HK-2 (cell line): Measurements from ENCODE around the gene FBXO10.
"Not testable (repeated sequence)": the region's sequence is repeated elsewhere in the genome, so short reads cannot be mapped to it uniquely, and the experiment has no call there.

Experiments
- DNase-seq: peaks from one replicate; pipeline ENCODE4 v3.0.0-alpha.2; 2018; ENCODE audit not compliant: unreplicated experiment

Gene FBXO10

DNA sequence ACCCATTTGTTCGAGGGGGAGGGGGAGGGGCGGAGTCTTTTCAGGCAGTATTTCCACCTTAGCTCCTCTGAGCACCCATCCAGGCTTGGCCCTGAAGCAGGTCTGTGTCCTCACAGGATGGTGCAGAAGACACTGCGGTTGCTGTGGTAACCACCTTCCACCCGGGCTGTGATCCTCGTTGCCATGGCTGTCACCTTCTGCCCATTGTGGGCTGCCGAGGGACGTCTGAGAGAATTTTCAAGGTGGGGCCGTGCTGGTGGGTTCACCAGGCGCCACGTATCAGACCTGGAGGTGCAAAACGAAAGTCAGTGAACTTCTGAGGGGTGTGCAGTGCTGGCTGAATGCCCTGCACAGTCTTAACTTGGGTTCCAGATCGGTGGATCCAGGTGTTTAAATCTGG is 63.7 kb downstream of the FBXO10 start:
- DNase-seq, result no peak

DNA sequence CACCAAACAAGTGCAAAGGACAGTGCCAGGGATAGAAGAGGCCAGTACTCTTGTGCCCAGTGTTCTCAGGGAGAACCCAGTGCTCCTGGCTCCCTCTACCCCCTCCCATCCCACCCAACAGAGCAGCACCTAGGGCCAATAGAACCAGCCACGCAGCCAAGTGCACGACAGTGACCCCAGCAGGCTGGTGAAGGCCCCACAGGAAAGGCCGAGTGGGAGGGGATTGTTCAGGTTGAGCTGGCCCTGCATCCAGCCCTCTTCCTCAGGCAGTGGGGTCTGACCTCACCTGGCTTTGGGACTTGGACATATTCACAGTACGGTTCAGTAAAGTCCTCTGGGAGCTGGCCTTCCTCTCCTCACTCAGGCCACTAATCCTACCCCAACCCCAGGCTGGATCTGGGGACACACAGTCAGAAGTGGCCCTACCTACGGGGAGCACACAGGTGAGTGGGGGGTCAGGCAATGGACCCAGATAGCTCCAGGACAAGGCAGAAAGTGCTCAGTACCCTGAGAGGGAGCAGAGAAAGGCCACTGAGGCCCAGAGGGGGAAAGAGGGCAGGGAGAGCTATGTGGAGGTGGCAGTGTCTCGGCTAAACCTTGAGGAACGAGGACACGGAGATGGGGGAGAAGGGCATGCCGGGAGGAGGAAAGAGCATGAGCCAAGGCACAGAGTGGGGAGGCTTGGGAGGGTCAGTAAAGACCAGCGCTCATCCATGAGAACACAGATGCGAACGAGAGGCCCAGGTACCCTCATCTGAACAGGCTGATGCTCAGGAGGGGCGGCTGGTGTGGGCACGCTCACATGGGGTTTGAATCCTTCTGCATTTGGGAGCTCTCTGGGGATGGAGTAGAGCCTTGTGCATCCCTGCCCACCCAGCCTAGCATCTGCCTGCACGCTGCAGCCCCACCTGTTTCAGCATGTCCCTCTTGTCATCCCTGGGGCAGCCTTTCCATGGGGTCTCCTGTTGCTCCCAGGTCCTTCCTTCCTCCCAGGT is 64.9 kb downstream of the FBXO10 start:
- peak; percentile 18 for DNase-seq

GRCh38 chr9:37510053-37510452 is 66.1 kb downstream of the FBXO10 start:
- DNase-seq, result not testable (repeated sequence)

- DNase-seq, result no peak
Measured at GRCh38 chr9:37509536-37509935, 66.6 kb downstream of the FBXO10 start.

DNA sequence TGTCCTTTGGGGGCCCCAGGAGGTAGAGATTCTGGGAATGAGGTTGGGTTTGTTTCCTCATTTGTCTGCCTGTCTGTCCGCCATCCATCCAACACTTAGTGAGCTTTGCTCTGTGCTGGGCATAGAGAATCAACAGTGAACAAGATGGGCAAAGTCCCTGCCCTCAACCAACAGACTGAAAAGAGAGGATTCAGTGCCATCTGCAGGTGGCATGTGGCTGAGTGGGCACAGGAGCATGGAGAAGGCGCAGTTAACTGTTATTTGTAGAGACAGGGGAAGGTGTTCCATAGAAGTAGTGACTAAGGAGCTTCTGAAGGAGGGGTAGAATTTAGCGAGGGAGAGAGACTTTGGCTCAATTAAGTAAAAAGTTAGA is 67.4 kb downstream of the FBXO10 start:
- no peak for DNase-seq

DNA sequence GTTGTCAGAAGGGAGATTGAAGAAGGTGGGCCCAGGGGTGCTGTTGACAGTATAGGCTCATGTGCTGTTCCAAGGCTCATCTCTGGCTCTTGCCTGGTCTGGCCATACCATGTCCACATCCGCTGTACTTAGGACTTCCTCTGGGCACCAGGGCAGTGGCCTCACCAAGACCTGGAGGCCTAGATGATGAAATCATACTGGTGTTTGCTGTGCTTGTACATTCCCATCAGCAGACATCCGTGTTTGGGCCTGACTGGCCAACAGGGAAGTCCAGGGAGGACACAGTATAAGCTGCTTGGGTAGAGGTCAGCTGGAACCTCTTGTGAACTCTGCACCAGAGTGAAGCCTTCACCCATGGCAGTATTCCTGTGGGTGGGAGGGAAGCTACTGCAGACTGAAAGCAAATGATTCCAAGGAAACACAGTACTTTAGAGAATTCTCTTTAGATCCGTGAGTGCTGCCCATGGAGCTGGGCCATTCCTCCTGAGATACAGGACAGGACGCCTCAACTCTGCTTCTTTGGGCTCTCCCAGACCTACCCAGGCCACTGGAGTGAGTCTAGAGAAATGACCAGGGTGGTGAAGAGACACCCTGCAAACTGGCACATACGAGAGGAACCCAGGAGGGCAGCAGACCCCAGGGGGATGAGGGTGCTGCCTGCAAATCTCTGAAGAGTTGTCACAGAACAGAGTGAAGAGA is 67.9 kb downstream of the FBXO10 start:
- no peak for DNase-seq

- no peak for DNase-seq
Measured at GRCh38 chr9:37507566-37508134, 68.5 kb downstream of the FBXO10 start.

DNA sequence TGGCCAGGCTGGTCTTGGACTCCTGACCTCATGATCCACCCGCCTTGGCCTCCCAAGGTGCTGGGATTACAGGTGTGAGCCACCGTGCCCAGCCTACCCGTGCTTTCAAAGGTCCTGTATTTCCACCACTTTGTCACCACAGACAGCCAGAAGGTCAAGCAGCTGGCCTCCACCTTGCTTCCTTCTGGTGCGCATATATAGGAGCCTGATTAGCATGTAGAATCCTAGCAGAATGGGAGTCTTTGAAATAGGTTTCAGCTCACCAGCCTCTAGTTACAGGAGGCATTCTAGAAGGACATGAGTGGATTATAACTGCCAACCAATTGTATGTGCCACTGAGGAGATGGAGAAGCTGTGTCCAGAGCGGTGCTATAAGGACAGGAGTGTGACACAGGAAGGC is 71.6 kb downstream of the FBXO10 start:
- DNase-seq, result no peak

GRCh38 chr9:37503736-37504135 is 72.4 kb downstream of the FBXO10 start:
- no peak for DNase-seq

- DNase-seq, result no peak
Measured at GRCh38 chr9:37501957-37502596, 74.1 kb downstream of the FBXO10 start.

DNA sequence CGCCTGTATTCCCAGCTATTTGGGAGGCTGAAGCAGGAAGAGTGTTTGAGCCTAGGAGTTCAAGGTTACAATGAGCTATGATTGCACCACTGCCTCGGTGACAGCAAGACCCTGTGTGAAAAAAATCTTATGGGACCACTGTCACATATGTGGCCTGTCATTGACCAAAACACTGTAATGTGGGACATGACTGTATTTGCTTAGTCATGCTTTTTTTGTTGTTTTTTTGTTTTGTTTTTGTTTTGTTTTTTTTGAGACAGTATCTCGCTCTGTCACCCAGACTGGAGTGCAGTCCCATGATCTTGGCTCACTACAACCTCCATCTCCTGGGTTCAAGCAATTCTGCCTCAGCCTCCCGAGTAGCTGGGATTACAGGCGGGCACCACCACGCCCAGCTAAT is 76.9 kb downstream of the FBXO10 start:
- no peak for DNase-seq

- no peak for DNase-seq
Measured at GRCh38 chr9:37498457-37498856, 77.7 kb downstream of the FBXO10 start.

- no peak for DNase-seq
Measured at GRCh38 chr9:37497320-37497719, 78.9 kb downstream of the FBXO10 start.

DNA sequence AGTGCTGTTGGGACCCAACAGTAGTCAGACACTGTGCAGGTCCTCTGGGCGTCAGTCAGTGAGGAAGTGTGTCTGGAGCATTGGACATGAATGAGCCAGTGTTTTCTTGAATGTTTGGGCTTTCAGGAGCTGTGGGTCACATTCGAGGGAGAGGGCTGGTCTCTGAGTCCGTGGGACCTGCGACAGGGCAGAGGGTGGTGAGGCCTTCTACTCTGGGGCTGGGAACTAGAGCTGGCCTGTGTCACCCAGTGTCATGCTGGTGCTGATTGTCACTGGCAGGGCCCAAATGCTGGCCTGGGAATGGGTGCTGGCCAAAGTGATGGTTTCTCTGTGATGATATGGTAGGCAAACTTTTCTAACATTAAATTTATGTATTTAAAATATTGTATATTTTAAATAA is 80.2 kb downstream of the FBXO10 start:
- no peak for DNase-seq

DNA sequence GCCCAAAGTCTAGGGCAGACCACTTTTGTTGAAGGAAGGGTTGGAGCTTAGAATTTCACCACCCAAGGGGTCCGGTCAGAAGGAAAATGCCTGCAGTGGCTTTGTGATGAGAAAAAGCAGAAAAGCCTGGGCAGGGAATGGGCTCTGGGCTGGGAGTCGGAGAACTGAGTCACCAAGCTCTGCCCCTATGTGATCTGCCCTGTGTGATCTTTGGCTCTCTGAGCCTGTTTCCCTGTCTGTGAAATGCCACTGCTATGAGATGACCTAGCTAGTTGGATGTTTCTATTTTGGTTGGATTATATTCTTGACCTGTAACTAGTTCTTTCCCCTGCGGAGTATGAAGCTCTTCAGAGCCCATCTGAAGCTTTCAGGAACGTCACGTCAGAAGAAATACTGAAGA is 80.6 kb downstream of the FBXO10 start:
- DNase-seq, result no peak

- no peak for DNase-seq
Measured at GRCh38 chr9:37491939-37492338, 84.2 kb downstream of the FBXO10 start.

DNA sequence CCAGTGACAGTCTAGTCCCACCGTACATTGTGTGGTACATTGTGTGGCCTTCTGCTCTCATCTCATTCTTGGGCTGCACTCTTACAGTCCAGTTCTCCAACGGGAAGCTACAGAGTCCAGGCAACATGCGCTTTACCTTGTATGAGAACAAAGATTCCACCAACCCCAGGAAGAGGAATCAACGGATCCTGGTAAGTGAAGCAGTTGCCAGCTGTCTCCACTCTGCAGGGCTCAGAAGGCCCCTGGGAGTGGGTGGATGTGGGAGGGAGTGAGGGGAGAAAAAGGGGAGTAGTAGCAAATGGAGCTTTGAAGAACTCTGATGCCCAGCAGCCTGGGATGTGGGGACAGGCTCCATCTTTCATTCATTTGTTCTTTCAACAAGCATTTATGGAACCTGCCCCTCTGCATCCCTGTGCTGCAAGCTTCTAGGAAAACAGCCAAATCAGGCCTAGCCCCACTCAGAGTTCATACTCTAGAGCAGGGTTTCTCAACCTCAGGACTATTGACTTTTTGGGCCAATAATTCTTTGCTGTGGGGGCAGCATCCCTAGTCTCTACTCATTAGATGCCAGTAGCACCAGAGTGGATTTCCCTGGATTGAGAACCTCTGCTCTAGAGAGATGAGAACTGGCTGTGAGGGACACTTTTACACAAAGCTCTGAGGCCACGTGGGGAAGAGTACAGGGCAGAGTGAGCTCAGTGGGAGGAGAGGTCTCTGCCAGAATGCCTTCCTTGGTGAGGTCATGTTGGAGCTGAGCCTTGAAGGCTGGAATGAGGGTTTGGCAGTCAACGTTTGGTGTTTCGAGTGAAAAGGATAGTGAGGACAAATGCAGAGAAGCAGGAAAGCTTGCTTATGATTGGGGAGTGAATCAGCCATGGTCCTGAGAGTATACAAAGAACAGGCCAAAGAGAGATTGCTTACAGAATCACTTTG is 89.3 kb downstream of the FBXO10 start:
- no peak for DNase-seq

- no peak for DNase-seq
Measured at GRCh38 chr9:37486256-37486615, 89.9 kb downstream of the FBXO10 start.

DNA sequence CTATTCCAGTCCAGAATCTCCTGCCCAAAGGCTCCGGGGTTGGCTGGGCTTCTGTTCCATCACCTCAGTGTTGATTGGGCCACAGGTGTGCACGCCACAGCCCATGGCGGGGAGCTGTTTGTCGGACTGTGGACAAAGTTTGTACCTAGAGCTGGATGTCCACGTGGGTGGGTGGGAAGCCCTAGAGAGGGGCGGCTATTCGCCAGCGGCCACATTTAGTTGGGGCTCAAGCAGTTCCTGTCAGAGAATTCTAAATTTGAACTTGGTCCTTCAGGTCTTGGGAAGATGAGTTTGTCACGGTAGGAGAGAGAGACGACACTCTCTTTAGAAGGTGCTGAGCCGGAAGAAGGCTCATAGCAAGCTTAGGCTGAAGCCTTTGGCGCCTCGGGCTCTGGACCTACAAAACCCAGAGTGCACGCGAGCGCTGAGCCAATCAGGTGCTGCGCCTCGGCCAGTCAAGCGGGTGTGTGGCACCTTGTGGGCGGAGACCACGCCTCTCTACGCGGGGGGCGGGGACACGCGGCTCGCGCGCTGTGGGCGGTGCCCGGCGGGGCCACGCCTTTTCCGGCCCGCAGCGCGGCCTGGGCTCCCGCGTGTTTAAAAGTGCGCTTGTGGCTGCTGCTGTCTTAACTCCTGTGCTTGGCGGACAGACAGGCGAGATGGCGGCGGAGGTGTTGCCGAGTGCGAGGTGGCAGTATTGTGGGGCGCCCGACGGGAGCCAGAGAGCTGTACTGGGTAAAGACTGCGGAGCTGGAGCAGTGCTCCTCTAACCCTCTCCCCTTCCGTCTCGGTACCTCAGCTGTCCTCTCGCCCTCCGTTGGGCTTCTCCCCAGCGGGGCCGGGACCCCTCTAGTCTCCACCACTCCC is 90.6 kb downstream of the FBXO10 start, which contains the start of gene POLR1E:
Gene POLR1E, plus strand, starts transcription at position 560 of the 867 bp plus-strand sequence. Its CDS starts 100 bp downstream, at position 660.
- DNase-seq, result peak; percentile 91

DNA sequence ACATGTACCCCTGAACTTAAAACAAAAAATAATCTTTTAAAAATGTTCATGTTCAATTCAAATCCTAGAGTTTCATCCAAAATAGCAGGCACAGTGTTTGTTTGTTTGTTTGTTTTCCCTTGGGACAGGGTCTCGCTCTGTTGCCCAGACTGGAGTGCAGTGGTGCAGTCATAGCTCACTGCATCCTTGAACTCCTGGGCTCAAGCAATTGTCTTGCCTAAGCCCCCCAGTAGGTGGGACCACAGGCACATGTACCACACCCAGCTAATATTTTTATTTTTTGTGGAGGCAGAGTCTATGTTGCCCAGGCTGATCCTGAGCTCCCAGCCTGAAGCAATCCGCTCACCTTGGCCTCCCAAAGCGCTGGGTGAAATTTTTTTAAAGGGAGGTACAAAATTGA is 95.4 kb downstream of the FBXO10 start:
- DNase-seq, result no peak
